ENCODE data around the gene FOS.

Gene FOS

DNA sequence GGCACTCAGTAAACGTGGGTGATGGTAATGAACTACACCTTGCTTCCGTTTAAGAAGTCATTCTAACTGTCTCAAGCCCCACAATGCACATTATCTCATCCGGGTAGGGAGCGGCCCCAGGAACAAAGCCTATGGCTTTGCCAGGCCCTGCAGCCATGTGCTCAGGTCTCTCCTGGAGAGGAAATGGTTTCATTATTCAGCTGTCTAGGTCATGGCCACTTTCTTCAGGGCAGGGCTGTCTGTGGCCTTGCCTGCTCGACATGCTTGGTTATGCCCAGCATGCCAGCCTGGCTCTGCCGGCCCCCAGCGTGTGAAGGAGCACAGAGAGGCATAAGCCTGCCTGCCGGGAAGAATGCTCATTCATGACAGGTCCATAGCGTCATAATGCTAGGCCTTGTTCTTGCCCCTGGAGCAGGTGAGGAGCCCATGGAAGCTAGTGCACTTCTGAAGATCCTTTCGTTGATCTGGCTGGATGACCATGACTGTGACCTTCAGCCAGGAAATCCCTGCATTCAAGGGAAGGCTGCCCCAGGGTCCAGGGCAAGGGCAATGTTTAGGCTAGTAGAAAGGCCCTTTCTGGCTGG lies 26.3 kb upstream of the FOS start:
- DNase-seq, result no peak

DNA sequence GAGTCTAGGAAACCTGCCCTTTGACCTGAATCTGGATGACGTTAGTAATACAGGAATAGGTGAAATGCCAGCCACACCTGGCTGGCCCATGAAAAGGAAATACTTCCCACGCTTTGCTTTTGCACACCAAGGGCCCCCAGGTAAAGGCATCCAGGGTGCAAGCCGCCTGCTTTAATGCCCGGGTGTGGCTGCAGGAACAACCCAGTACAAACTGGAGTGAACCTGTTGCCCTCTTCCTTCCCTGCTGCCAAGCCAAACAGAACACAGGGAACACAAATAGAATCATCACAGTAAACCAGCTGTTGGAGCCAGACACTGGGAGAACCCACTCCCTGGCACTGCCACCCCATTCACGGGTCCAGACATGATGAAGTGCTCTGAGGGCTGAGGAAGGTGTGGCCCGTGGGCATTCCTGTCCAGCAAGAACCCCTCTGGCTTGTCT lies 24.2 kb upstream of the FOS start:
- peak; percentile 15 to 42 for DNase-seq

DNA sequence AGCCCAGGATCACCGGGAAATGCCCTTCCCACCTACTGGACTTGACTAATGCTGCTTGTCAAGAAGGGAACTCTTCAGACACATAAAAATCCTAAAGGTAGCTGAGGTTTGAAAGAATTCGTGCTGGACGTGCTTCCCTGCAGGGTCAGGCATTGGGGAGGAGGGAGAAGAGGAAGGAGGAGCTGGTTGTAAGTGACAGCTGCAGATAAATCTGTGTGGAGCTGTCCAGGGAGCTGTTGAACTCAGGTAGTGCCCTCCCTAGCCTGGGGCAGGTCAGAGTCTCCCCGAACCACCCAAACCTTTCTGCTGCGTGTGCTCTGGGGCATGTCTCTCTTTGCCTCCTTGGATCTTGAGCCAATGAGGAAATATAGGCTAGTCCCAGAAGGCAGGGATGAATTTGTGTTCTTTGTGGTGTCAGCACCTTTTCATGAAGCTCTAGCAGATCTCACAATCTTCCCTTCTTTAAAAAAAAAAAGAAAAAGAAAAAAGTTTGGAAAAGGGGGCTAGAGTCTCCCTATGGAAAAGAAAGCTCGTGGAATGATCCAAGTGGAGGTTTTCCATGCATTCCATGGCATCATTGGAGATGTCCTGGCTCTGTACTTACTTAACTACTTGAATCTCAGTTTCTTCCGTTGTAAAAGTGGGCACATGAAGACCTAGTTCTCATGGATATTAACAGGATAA lies 23.6 kb upstream of the FOS start:
- no peak for DNase-seq

GRCh38 chr14:75258079-75258802 lies 20.4 kb upstream of the FOS start:
- DNase-seq, result peak; percentile 59 to 81

DNA sequence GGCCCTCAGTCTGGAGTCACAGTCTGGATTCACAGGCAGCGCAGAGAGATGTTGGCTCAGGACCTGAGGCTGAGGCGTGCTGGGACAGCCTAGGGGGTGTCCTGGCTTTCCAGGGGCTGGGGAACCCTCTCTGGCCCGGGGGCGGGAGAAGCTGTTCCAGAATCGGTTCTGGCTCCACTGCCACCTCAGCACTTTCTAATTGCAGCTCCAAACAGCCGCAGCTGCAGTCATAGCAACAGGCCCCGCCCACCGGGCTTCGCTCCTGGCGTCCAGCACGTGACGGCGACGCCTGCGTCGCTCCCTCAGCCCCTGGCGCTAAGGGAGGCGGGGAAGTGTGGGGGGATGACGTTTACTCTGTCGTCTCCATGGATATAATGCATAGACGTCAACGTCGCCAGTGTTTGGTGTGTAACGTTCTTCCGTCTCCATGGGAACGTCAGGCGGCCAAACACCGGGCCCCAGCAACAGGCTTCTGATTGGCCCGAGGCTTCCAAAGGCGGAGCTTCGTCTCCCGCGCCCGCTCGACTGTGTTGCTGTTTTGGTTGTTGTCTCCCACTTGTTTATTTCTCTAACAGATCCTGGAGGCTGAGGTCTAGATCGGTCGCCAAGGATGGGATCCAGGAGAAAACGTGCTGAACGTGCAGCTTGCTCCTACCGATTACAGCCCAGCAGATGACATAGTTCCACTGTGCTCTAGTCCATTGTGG lies 19.7 kb upstream of the FOS start:
- DNase-seq, result peak; percentile 99

DNA sequence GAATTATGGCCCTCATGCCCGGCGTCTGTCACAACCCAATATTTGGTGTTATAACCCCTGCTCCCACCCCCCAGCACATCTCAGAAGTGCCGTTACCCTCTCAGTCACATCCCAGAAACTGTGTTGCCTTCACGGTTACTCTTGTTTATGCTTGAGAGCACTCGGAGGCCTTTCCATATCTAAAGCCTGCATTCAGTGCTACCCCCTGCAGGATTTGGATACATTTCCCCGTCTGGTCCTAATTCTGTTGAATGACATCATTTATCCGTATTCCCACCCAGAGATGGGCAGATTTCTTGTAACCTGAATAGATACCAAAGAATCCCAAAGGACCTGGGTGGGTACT lies 19.1 kb upstream of the FOS start:
- peak in 1 of 2 experiments; percentile 56 for DNase-seq

GRCh38 chr14:75260025-75260763 lies 18.4 kb upstream of the FOS start:
- no peak for DNase-seq

DNA sequence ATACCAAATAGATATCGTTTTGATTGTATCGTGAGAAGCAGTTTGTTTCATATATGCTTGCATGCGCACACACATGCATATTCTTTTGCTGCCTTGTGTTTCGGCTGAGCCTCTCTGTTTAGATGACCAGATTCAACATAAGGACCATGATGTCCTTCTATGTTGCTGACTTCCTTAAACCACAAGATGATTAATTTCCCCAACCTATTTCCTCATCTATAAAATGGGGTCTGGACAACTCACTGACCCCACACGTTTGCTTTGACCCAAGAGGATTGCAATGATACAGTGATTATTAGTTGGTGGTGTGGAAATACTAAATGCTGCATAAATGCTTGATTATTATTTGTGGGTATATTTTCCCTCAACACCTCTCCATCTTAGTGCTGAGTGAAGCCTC lies 16.8 kb upstream of the FOS start:
- no peak for DNase-seq

DNA sequence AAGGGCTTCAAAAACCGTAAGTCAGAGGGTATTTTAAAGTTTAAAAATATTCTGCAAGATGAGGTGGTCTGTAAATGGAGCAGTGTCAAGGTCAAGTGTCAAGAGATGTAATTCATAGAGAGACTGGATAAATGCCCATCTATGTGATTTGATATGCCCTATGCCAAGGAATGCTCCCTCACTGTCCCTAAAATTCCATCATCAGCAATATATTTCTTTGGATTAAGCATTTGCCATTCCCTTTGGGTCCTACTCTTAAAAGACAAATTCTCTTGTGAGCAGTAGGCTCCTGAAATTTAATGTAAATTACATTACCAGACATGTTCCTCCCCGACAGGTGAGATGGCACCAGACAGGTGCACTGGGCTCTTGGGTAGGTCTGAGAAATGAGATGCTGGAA lies 16.0 kb upstream of the FOS start:
- no peak for DNase-seq

DNA sequence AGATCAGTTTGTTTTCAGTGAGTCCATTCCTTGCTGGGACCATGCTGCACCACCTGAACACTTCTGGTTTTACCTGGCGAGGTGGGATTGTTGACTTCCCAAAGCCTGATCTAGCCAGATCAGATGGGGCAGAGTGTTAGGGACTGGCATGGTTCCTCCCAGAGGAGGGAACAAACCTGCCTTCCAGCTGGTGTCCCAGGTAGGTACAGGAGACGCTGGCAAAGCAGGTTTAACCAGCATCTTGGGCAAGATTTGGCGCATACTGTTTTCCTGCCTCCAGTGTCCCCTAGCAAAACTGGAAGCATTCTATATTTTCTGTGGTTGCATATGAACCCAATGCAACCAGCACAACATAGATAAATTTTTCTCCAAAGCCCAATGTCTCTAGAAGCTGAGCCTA lies 14.6 kb upstream of the FOS start:
- no peak for DNase-seq

DNA sequence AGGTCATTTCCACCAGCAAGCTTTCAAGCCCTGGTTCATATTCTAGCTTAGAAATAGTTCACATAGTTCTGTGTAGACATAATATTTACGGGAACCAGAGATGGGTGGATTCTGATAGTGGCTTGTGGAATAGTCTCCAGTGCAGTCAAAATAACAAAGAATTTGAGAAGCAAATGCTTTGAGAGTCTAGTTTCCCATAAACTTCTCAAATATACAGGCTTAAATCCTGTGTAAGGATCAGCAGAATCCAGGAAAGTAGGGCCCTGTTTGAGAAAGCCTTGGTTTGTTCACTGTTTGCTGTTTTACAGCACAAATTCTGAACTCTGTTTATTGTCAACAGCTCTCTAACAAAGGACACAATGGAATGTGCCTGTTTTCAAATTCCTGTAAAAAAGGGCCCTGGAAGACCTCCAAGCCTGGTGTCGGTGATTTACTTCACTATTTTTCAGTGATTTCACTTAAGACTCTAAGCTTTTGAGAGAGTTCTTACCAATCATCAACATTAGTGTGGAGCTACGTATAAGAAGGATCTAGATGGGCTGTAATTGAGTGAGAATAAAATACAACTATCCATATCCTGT lies 11.4 kb upstream of the FOS start:
- no peak for DNase-seq

DNA sequence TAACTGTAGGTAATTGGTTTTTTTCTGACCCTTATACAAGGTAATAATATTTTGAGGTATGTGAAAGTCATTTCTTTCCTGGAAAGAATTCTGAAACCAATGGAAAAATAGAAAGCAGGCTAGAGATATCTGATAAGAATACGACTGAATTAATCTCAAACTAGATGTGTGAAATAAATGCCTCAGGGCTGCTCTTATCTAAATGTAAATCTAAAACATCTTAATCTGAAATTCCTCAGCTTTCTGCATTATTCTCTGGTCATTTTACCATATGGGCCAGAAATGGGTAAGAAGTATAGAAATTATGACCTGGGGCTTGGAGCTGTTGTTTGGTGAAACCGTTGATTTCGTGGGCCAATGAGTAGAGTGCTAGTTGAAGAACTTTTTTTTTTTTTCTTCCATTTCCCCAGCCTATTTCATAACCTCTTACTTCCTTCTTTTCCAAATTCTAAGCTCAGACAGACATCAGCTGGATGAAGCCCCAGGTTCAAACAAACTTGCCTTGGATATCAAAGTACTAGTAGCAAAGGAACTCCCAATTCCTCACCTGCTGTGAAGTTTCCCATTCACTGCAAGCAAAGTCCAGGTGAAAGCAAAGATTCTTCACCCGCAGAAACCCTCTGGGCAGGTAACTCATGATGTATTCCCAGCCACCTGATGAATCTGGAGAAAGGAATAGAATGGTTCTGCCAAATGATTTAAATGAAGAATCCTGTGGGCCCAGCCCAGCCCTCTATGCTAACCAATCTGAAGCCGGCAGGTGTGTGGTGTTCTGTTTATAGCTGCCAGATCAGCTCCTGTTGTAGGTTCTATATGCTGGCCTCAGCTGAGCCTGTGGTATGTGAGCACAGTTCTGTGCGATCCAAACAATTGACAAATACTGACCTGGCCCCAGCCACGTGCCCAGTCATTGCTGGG lies 9.7 kb upstream of the FOS start:
- no peak for DNase-seq

GRCh38 chr14:75271514-75271913 lies 7.1 kb upstream of the FOS start:
- no peak for DNase-seq

DNA sequence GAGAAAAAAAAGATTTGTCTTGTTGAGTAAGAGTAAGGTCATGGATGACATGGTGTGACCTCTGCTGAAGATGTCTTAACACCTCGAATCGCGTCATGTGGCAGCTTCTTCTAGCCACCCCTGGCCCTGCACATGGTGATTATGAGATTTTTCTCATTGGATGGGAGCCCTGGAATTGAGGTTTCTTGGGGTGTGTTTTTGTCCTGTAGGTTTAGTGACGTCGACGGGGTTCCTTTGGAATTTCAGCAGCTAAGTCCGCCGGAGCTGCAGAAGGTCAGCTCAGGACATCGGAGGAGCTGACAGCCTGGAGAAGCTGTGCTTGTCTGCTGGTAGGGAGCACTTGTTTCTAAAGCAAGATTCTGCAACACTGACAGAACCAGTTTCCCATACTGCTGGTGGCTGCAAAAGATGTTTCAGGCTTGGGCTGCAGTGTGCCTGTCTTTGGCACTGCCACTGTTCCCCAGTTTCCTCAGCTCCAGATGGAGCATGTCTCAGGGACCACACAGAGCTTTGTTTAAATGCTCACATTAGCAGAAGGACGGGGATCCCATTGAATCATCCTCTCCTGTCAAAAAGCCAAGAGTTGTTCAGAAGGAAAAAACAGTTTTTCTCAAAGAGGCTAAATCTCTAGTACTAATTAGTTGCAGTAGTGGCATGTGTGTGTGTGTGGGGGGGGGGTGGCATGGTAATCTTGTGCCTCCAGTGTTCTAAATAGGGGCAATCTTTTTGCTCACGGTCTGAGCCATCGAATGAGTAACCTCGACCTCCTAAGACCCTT lies 5.2 kb upstream of the FOS start:
- DNase-seq, result no peak

- no peak for DNase-seq
Measured at GRCh38 chr14:75274050-75274898, 4.4 kb upstream of the FOS start.

DNA sequence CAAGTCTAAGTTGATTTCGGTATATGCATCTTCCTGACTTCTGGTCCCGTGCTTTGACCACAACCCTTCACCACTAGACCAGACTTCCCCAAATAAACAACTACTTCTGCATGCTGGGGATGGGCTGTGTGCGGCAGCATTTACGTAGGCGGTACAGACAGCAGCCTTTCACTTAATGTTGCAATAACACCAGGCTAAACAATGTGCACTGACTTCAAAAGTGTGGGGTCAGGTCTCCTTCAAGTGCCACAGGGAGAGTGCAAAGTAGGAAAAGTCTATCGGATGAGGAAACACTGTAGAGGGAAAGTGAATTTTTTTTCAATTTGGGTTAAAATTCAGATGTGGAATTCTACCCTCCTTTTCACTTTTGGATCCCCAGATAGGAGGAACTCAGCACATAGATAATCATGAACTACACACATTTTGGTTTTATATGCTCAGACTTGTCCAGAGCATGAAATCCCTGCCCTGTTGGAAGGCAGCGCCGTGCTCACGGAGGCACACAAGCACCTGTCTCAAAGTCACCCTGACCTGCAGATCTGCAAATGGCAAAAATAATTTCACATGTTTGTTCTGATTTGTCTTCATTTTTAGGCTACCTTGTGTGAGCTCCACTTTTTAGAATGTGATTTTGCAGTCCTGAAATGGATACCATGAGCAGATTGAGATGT lies 3.6 kb upstream of the FOS start:
- no peak for DNase-seq

DNA sequence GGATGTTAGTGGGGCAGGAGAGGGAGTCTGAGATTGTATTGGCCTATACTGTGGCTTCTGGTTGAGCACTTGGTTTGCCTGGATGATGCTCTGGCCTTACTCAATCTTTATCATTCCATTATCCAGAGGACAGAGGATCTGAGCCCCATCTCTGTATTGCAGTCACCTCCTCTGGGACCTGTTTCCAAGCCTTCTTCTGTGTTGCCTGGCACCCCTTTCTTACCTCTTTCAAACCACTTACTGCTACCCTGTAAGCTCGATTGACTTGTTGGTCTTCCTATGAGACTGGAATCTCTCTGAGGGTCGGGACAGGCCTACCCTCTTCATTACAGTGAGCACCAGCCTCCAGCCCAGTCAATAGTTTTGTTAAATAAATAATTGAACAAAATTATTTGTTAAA lies 3.0 kb upstream of the FOS start:
- DNase-seq, result no peak

- DNase-seq, result peak; percentile 79 to 84
Measured at GRCh38 chr14:75277008-75277814, 1.4 kb upstream of the FOS start.
